HG03159 (cell line): Measurements from ENCODE around the gene MBOAT2.
"Not testable (repeated sequence)": the region's sequence is repeated elsewhere in the genome, so short reads cannot be mapped to it uniquely, and the experiment has no call there.

Experiments
- ATAC-seq: cut with Tn5 transposase; IDR thresholded peaks from one replicate; pipeline ENCODE4 v1.9.1; 2021; ENCODE audit warnings: mild to moderate bottlenecking, moderate library complexity; ENCODE audit not compliant: unreplicated experiment

The MBOAT2 gene, protein sequence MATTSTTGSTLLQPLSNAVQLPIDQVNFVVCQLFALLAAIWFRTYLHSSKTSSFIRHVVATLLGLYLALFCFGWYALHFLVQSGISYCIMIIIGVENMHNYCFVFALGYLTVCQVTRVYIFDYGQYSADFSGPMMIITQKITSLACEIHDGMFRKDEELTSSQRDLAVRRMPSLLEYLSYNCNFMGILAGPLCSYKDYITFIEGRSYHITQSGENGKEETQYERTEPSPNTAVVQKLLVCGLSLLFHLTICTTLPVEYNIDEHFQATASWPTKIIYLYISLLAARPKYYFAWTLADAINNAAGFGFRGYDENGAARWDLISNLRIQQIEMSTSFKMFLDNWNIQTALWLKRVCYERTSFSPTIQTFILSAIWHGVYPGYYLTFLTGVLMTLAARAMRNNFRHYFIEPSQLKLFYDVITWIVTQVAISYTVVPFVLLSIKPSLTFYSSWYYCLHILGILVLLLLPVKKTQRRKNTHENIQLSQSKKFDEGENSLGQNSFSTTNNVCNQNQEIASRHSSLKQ

GRCh38 chr2:9003616-9004337 lies at the start of gene MBOAT2:
TSS of gene MBOAT2 (minus strand) at chr2:9003684. CDS start at chr2:9003614, 70 bp downstream.
- peak; percentile 91 for ATAC-seq

DNA sequence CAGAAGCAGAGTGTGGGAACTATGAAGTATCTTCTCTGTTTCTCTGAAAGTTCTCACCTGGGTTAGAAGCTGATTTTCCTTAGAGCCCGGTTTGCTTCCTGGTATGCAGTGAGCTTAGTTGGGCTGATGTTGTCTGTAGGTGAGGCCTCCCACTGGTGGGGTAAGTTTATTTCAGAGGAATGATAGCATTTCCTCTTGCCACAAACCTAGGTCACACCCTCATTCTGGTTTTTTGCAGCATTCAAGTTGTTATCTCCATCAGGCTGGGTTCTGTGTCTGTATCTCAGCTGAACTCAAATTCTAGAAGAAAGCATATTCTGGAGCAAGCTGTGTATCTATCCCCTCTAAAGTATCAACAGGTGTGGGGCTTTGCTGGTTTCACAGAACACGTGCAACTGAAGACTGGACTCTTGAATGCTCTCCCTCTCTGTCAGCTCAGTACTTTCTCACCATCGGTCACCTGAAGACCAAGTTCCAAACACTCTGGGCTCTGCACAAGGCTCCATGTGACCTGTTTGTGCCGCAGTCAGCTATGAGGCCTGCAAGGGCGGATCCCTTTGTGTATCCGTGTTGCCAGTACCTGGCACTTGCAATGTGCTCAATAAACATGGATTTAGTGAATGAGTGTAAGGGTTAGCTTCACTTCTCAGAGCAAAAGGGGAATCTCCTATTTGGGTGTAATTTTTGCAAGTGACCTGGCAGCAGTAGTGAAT lies 49.5 kb upstream of the MBOAT2 start:
- no peak for ATAC-seq

- ATAC-seq: not testable (repeated sequence)
Measured at GRCh38 chr2:9051451-9051850, 48.0 kb upstream of the MBOAT2 start.

DNA sequence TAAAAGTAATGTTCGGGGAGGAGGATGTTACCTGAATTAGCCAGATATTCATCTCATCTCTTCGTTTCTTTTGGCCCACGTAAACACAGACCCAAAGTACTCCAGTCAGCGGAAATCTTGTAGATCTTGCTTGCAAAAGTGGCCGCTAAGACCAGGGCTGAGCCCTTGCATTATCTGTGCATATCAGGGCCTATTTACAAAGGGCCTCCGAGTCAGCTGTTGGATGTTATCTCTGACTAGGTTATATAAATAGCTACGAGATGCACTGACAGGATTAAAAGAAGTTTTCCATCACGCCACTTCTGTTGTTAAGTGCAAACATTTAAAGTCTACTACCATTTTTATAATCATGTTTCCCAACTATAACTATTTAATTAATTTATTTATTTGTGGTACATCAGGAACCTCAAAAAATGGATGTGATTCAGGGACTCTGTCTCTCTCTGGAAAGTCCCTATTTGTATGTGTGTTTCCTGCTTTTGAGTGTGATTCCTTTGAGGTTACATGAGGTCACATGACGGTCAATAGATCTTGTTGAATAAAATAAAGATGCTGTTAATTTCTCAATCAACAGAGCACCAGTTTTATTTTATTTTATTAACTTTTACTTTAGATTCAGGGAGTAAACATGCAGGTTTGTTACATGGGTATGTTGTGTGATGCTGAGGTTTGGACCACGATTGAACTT lies 46.8 kb upstream of the MBOAT2 start:
- ATAC-seq: no peak

GRCh38 chr2:9045595-9045994 lies 42.1 kb upstream of the MBOAT2 start:
- ATAC-seq: no peak

DNA sequence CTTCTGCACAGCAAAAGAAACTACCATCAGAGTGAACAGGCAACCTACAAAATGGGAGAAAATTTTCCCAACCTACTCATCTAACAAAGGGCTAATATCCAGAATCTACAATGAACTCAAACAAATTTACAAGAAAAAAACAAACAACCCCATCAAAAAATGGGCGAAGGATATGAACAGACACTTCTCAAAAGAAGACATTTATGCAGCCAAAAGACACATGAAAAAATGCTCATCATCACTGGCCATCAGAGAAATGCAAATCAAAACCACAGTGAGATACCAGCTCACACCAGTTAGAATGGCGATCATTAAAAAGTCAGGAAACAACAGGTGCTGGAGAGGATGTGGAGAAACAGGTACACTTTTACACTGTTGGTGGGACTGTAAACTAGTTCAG lies 40.0 kb upstream of the MBOAT2 start:
- not testable (repeated sequence) for ATAC-seq

GRCh38 chr2:9037166-9037565 lies 33.7 kb upstream of the MBOAT2 start:
- no peak for ATAC-seq

GRCh38 chr2:9033385-9034168 lies 30.1 kb upstream of the MBOAT2 start:
- ATAC-seq: no peak

DNA sequence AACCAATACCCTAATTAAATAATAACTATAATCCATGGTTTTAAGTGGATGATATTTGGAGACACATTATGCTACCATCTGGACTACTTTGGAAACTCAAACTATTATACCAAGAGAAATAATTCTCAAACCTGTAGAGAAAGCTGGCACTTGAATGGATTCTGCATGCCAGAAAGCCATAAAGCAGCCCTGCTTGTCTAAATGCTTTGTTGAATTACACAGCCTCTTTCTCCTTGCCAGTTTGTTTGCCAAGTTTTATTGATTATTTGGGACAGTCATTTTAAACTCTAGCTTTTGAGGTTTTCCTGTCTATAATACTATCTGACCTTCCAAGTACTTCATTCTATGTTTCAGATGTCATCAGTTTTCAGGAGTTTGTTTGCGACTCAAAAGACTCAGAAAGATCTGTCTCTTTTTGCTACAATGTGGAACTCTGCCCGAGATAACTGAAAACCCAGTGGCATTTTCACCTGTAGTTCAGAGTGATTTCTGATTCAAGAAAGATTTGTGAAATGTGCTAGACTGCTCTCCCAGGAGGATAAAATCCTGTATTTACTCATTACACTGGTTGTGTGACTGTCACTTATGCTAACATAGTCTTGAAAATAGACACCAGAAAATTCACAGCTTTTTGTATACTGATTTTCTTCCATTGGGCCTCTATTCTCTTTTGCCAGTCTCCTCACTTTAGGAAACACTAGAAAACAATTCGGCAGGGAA lies 29.2 kb upstream of the MBOAT2 start:
- no peak for ATAC-seq

DNA sequence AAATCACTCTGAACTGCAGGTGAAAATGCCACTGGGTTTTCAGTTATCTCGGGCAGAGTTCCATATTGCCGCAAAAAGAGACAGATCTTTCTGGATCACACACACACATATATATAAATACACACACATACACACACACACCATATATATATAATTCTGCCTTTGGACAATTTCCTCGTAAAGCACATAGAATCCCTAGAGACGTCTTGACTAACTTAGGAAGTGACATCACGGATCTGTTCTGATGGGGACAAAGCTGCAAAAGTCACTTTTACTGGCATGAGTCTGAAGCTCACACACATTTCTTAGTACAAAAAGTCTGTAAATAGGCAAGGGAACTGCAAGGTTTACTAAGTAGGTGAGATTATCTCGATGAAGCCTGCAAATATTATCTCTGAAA lies 28.6 kb upstream of the MBOAT2 start:
- ATAC-seq: no peak

DNA sequence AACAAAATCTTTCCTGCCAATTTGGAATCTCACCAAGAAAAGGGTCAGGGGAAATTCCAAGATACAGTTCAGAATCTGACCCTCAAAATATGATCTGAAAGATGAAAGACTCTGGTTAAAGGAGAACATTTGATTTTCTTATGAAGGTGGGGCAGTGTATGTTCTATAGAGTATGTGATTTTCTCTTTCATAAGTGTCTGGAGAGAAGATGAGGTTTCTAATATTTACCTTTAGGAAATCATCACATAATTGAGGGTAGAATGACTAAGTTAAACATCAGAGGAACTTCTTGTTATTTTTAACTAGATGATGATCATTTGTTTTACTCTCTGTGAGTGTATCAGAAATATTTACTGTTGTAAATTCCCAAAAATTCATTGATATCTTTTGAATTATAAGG lies 27.8 kb upstream of the MBOAT2 start:
- ATAC-seq: no peak

DNA sequence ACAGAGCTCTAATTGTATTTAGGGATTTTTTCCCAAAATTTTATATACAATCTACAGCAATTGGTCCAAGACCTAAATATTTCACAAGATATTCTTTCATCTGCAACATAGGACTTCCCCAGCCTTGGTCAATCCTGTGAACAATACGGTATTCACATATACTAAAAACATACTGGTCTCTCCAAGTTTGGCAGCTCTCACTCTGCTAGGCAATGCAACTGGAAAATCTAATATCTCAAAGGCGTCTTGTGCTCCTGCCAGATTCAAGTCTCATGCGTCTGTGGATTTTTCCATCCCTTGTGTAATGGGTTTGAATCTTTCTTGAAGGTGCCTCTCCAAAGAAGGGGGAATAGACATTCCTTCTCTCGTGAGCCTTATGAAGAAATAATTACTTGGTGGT lies 27.4 kb upstream of the MBOAT2 start:
- no peak for ATAC-seq

GRCh38 chr2:9030190-9030589 lies 26.7 kb upstream of the MBOAT2 start:
- ATAC-seq: no peak

DNA sequence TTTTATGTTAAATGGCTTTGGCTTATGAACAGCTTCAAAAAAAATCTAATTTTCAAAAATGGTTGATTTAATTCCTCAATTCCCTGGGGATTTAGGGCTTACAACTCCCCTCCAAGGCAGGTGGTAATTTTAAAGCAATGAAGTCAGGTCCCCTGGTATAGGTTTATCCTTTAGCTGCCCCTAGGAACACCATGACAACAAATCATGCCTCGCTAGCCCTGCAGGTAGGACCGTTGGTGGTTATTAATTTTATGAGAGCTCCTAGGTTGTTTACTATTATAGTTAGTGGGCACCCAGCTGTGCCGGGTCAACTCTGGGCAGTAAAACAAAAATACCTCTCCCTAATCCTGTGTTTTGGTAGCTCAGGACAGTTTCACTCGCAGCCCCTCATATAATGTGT lies 26.2 kb upstream of the MBOAT2 start:
- ATAC-seq: no peak

DNA sequence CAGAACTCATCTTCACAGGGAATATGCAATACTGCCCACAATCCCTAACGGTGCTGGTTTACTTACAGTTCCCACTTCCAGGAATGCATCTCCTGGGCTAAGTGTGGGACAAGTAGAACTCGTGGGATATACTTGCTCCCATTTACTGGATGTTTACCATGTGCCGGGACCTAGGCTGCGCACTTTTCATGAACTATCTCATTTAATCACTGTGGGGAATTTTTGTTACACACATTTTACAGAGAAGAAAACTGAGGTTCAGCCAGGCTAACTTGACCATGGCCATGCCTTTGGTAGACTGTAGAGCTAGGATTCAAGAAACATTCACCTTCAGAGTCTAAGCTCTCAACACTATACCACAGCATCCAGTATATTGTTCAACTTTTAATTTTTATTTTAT lies 24.4 kb upstream of the MBOAT2 start:
- ATAC-seq: no peak

GRCh38 chr2:9025746-9026145 lies 22.3 kb upstream of the MBOAT2 start:
- no peak for ATAC-seq

- ATAC-seq: no peak
Measured at GRCh38 chr2:9024575-9024974, 21.1 kb upstream of the MBOAT2 start.

DNA sequence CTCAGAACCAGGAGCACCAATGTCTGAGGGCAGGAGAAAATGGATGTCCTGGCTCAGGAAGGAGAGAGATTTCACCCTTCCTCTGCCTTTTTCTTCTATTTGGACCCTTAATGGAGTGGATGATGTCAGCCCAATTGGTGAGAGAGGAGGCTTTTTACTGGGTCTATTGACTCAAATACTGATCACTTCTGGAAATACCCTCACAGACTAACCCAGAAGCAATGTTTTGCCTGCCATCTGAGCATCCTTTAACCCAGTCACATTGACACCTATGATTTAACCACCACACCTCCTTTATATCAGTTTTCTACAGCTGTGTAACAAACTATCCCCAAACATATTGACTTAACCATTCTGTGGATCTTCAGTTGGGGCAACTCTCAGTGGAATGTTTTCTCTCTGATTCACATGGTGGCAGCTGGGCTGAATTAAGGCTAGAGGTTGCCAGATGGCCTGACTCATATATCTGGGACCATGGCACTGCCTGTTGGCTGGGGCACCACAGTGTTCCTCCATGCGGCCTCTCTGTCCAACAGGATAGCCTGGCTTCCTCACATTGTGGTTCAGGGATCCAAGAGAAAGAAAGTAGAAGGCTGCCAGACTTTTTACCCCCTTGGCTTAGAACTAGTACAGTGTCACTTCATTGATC lies 18.2 kb upstream of the MBOAT2 start:
- ATAC-seq: no peak

DNA sequence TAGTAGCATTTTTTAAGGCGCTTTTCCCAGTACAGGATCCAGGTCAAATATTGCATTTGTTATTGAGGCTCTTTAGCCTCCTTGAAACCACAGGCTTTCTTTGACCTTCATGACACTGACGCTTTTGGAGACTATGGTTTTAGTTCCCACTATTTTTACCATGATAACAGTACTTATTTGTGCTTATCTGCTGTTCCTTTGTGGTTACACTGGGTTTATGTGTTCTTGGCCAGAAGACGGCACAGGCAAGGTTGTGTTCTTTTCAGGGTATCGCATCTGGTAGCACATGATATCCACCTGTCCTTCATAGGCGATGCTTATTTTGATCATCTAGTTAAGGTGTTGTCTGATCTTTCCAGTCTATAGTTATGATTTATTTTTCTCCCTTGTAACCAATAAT lies 16.8 kb upstream of the MBOAT2 start:
- ATAC-seq: no peak
